C4-2B (cell line): ENCODE measurements around the gene ATAD1.
"Not testable (repeated sequence)": the region's sequence is repeated elsewhere in the genome, so short reads cannot be mapped to it uniquely, and the experiment has no call there.

ENCODE experiments used
- H3K27ac ChIP-seq: fragments of 450-650 bp; 2 replicates; pipeline ENCODE4 v1.5.1; 2017
- CTCF ChIP-seq: fragments of 450-650 bp; conservative IDR thresholded peaks from 2 replicates; pipeline ENCODE4 v1.5.1; 2017; ENCODE audit warnings: mild to moderate bottlenecking
- ZFX ChIP-seq: fragments of 450-650 bp; IDR thresholded peaks from 2 replicates; pipeline ENCODE4 v1.6.1; 2017

Gene ATAD1

DNA sequence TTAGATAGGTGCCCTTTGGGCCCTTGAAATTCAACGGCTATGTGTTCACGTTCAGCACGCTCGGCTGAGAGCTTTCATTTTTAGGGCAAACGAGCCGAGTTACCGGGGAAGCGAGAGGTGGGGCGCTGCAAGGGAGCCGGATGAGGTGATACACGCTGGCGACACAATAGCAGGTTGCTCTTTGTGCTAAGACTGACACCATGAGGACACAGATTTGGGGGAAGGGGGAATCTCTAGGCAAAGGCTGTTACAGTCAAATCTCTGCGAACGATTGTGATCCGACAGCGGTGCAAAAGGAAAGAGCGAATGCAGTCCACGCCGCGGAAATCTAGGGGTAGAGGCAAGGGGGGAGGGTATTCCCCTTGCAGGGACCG lies 44.6 kb upstream of the ATAD1 start:
- no peak for TF ChIP-seq CTCF
- no peak for TF ChIP-seq ZFX
- H3K27ac ChIP-seq, result peak overlapping the region; percentile 92

DNA sequence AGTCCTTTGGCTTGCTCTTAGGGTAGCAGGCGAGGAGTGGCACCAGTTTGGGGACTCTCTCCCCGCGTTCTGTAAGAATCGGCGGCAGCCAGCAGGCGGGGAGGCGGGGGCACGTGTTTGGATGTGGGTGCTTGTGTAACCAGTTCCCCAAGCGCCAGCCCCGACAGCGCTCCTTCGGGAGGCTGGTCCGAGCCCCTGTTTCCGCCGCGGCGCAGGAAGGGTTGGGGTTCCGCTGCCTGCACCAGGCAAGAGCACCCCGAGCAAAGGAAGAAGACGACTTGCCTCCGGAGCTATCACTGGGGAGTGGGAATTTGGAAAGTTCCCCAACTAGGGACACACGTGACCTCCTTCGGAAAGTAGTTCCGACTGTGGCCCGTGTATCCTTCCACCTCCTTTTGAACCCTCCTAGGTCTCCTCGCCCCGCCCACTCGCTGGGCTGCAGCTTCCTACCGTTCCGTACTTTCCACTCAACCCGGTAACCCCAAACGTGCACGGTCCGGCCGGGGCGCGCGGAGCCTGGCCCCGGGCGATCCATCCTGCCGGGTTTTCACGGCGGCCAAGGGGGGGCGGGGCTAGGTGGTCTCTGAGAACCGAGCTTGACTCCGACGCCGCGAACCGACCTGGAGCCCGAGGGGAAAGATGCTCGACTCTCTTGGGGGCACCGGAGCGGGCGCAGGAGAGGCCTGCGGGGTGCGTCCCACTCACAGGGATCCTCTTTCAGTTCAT lies 44.1 kb upstream of the ATAD1 start:
- H3K27ac ChIP-seq, result peak overlapping the region; percentile 92
- TF ChIP-seq CTCF (no peak), ZFX (no peak)

- peak overlapping the region; percentile 92 for H3K27ac ChIP-seq
- peak; percentile 10; the same call in 1 of the 2 replicates for TF ChIP-seq CTCF
- TF ChIP-seq ZFX, result no peak
These were observed 43.5 kb upstream of the ATAD1 start for GRCh38 chr10:87861566-87861952.

- peak overlapping the region; percentile 92; the same call in 1 of the 2 replicates for H3K27ac ChIP-seq
These were observed 42.9 kb upstream of the ATAD1 start for GRCh38 chr10:87860816-87861403.

DNA sequence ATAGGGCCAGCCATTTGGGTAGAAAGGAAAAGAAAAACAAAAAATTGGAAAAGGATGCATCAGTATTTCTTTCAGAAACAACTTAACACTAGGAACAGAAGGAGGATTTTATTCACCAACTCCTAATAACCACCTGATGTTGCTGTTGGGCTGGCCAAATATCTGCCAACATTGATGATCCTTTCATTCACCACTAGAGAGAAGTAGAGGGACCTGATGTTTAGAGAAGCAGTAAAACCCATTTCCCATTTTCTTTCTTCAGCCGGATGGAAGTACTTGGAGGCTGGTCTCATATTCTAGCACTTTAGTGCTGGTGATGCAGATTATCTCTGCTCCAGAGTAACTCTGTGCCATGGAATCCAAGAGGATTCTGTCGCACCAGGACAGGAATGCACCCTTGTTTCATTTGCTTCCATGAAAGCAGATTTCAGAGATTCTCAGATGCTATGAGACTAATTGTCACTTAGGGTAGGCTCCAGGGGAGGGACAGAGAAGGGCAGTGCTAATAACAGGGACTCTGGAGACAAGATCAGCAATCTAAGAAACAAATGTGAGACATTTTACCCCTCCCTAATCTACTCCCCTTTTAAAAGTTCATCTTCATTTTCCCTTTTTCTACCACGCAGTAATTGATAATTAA lies 42.2 kb upstream of the ATAD1 start:
- no peak overlapping the region for H3K27ac ChIP-seq

More at GRCh38 chr10:87860816-87861403, 42.9 kb upstream of the ATAD1 start:
- TF ChIP-seq ZFX, result no peak
- TF ChIP-seq CTCF, result no peak

DNA sequence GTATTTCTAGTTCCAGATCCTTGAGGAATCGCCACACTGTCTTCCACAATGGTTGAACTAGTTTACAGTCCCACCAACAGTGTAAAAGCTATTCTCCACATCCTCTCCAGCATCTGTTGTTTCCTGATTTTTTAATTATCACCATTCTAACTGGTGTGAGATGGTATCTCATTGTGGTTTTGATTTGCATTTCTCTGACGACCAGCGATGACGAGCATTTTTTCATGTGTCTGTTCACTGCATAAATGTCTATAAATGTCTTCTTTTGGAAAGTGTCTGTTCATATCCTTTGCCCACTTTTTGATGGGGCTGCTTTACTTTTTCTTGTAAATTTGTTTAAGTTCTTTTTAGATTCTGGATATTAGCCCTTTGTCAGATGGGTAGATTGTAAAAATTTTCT lies 37.6 kb upstream of the ATAD1 start:
- H3K27ac ChIP-seq, result not testable (repeated sequence)

More for the DNA sequence above, 42.2 kb upstream of the ATAD1 start:
- TF ChIP-seq ZFX, result no peak
- peak; percentile 45 for TF ChIP-seq CTCF

- not testable (repeated sequence) for H3K27ac ChIP-seq
These were observed 37.2 kb upstream of the ATAD1 start for GRCh38 chr10:87855247-87855646.

- TF ChIP-seq ZFX (no peak), CTCF (no peak)
These were observed 34.1 kb upstream of the ATAD1 start for GRCh38 chr10:87852089-87852488.

More at GRCh38 chr10:87852089-87852488, 34.1 kb upstream of the ATAD1 start:
- no peak overlapping the region for H3K27ac ChIP-seq
